ENCODE data around the gene UBXN7. TPM values are rescaled to one million over a fixed set of nuclear protein-coding genes. Genes with fewer than 3 reads are reported as not detected.

The UBXN7 gene
- total and polyA plus RNA-seq, 2 of the 13 experiments (the other 11 are each of a cell fraction or from before 2014, with no cell fraction given), result 12.5 to 15.9 TPM

DNA sequence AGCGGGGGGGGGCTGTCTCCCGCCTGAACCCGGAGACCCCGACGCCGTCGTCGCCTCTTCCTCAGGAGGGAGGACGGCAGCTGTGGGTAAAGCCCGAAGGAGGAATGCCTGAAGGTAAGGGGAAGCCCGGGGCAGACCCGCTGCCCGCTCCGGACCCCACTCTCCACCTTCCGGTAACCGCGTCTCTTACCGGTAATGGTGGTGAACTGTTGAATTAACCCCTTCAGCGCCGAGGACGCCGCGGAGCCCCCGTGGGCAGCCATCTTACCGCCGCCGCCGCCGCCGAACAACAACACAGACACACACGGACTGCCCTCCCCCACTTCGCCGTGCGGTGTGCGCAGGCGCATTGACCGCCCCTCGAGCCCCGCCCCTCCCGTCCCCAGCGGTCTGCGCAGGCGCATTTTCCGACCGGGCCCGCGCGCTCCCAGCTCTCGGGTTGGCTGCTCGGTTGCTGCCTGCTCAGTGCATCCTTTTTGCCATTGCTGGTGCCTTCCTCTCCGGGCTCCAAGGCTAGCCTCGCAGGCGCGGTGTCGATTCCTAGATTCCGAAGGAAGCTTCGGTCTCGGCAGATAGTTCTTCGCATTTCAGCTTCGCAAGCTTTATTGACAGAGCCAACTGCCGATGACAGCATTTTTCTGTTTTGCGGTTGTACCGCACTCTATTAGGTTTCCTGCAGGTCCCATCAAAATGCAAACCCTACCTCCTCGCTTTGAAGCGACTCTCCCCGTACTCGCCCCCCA is at the start of gene UBXN7 (continued):
- TF ChIP-seq ATF7-NPFF (CRISPR knock-in tag; IDR thresholded peaks at IDR 0.05; ENCODE audit: low read depth) (peak; percentile 70; the same call in 1 of the 2 replicates), FOXA3 (CRISPR knock-in tag; IDR thresholded peaks at IDR 0.05) (0 out of 2 replicates have a peak, but pooled peaks have one; percentile 34), FOXC1 (CRISPR knock-in tag; IDR thresholded peaks at IDR 0.05; ENCODE audit: borderline replicate concordance) (0 out of 2 replicates have a peak, but pooled peaks have one; percentile 39), ZNF547 (CRISPR knock-in tag; IDR thresholded peaks at IDR 0.05) (peak; percentile 53), DR1 (CRISPR knock-in tag; IDR thresholded peaks at IDR 0.05) (0 out of 2 replicates have a peak, but pooled peaks have one; percentile 56), KLF16 (CRISPR knock-in tag; IDR thresholded peaks at IDR 0.05) (peak in 1 of 2 experiments; percentile 51; a peak in 1 of 4 replicates), ZBTB7A (CRISPR knock-in tag; IDR thresholded peaks at IDR 0.05) (0 out of 2 replicates have a peak, but pooled peaks have one; percentile 14), HNRNPUL1 (IDR thresholded peaks at IDR 0.05; ENCODE audit: low read depth, low read length) (no peak), CAMTA2 (CRISPR knock-in tag; IDR thresholded peaks at IDR 0.05; ENCODE audit: borderline replicate concordance) (0 out of 2 replicates have a peak, but pooled peaks have one; percentile 16), ARID4A (CRISPR knock-in tag; IDR thresholded peaks at IDR 0.05; ENCODE audit: borderline replicate concordance) (peak; percentile 83; the same call in 1 of the 2 replicates), FOXK1 (CRISPR knock-in tag; IDR thresholded peaks at IDR 0.05; ENCODE audit: borderline replicate concordance, low read depth) (peak; percentile 92), FIP1L1 (IDR thresholded peaks at IDR 0.05; ENCODE audit: borderline replicate concordance, insufficient read depth, low read depth, low read length) (no peak), RBM39 (IDR thresholded peaks at IDR 0.05; ENCODE audit: low read depth, low read length, poor library complexity, severe bottlenecking) (peak; percentile 83), ZNF7 (CRISPR knock-in tag; IDR thresholded peaks at IDR 0.05) (peak; percentile 67; the same call in 1 of the 2 replicates), NCOR1 (IDR thresholded peaks at IDR 0.05; ENCODE audit: borderline replicate concordance, low read length) (peak; percentile 27; the same call in 1 of the 2 replicates), TMF1 (CRISPR knock-in tag; IDR thresholded peaks at IDR 0.05; ENCODE audit: low read depth) (no peak), ZNF770 (CRISPR knock-in tag; IDR thresholded peaks at IDR 0.05) (peak; percentile 73)
- TF ChIP-seq, protein P1, sequence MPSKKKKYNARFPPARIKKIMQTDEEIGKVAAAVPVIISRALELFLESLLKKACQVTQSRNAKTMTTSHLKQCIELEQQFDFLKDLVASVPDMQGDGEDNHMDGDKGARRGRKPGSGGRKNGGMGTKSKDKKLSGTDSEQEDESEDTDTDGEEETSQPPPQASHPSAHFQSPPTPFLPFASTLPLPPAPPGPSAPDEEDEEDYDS (CRISPR knock-in tag; IDR thresholded peaks at IDR 0.05), result peak; percentile 76
- TF ChIP-seq, protein P2, sequence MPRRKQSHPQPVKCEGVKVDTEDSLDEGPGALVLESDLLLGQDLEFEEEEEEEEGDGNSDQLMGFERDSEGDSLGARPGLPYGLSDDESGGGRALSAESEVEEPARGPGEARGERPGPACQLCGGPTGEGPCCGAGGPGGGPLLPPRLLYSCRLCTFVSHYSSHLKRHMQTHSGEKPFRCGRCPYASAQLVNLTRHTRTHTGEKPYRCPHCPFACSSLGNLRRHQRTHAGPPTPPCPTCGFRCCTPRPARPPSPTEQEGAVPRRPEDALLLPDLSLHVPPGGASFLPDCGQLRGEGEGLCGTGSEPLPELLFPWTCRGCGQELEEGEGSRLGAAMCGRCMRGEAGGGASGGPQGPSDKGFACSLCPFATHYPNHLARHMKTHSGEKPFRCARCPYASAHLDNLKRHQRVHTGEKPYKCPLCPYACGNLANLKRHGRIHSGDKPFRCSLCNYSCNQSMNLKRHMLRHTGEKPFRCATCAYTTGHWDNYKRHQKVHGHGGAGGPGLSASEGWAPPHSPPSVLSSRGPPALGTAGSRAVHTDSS (CRISPR knock-in tag; conservative IDR thresholded peaks at IDR 0.05), result 0 out of 2 replicates have a peak, but pooled peaks have one; percentile 9
